HG03442 (cell line): ENCODE measurements around the gene NOTCH1.
"Not testable (repeated sequence)": the region's sequence is repeated elsewhere in the genome, so short reads cannot be mapped to it uniquely, and the experiment has no call there.

ENCODE experiments used
- ATAC-seq: cut with Tn5 transposase; IDR thresholded peaks from one replicate; pipeline ENCODE4 v1.9.1; 2021; ENCODE audit warnings: mild to moderate bottlenecking, moderate library complexity; ENCODE audit not compliant: unreplicated experiment

NOTCH1 gene

DNA sequence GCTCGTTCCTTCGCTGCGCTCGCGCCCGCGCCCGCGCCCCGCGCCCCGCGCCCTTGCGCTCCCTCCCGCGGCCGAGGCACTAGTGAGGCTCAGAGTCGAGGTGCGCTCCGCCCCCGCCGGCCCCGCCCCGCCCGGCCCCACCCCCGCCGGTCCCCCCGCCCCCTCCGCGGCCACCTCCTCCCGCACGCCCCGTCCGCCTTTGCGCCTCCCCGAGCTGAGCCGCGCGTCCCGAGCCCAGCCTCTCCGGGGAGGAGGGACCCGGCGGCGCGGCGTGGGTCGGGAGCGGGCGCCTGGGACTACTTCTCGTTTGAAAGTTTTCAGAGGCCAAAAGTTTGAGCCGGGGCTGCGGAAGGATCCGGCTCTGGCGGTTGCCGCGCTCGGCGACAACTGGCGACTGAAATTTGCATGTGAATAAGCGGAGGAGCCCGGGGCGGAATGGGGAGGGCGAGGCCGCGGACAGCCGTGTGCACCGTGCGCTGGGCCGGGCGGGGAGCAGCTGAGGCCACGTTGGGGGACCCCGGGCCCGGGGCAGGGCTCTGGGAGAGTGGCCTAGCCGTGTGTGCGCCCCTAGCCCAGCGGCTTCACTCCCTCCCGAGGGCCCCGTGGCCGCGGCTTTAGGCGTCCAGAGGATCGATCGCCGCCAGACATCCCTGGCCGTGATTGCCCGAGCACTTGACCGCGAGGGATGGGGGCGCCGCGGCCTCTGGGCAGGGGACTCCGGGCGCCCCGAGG, at the start of gene NOTCH1:
NOTCH1 (minus strand) TSS at position 84 of the 732 bp plus-strand sequence. CDS start 262 bp downstream, outside the sequence.
- ATAC-seq: peak; percentile 64

DNA sequence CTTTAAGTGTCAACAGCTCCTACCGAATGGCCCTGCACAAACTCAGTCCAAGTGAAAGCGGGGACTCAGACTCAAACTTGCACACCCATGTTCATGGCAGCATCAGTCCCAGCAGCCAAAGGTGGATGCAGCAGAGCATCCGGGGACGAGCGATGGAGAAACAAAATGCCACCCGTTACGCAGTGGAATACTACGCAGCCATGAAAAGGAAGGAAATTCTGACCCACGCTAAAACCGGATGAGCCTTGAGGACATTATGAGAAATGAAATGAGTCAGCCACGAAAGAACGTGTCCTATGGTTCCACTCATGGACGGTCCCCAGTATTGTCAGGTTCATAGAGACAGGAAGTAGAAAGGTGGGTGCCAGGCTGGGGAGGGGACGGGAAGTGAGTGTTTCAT, 48.6 kb upstream of the NOTCH1 start:
- ATAC-seq: no peak

DNA sequence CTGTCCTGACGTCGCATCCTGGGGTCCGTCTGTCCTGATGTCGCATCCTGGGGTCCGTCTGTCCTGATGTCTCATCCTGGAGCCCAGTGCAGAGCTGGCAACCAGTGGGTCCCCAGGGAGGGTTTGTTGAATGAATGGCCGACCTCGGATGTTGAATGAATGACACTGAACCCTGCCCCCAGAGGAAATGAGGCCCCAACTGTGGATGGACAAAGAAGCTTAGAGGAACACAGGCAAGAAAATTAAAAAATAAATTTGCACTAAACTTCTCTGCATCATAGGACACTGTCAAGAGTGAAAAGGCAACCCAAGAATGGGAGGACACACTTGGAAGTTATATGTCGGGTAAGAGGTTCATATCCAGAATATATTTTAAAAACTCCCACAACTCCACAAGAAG, 47.7 kb upstream of the NOTCH1 start:
- ATAC-seq: no peak

DNA sequence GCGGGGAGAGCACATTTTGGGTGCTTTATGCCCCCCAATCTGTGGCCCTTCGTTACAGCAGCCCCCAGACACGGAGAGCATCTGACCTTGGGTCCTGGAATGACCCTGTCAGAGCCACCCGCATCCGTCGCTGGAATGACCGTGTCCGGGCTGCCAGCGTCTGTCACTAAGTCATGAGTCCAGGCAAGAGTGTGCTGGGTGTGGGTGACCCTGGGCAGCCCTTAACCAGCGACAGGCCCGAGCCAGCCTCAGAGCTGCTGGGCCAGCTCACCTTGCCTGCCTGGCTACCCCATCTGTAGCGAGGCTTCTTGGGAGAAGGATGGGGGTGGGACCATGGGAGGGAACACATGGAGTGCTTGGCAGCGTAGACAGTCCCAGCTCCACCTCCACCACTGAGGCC, 46.8 kb upstream of the NOTCH1 start:
- ATAC-seq: no peak

DNA sequence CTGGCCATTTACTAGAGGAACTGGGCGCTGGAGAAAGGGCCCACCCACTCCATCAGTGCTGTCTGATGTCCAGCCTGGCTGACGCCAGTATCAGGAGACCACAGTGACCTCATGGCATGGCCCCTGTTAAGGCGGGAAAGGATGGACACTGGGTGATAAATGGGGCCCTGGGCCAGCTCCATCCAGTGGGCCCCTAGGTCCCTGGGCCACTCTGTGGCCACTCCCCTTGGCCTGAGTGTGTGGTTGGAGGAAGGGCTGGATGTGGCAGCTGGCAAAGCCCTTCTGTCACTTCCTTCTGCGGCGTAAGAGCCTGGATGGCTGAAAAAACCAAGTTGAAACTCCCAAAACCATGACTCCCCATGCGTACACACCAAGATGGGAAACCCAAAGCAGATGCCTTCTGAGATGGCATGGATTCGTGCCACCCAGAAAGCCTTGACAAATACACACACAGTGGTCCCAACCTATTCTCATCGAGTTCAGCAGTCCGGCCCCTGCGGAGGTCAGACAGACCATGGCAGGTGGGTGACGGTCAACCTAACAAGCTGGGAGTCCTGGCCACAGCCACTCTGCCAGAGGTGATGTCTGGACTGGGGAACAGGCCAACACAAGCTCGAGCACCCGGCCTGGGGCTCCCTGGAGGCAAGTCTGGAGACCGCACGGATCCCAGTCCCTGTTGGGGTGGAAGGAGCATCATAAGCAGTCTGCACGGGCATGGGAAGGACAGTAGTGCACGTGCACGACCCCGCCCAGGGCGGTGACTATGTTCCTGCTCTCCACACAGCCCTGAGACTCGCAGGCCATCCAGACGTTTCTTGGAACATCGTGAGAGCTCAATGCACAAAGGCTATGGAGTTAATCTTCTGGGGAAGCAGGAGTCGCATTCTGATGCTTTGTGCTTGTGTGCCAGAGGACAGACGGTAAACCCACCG, 45.2 kb upstream of the NOTCH1 start:
- ATAC-seq: no peak

DNA sequence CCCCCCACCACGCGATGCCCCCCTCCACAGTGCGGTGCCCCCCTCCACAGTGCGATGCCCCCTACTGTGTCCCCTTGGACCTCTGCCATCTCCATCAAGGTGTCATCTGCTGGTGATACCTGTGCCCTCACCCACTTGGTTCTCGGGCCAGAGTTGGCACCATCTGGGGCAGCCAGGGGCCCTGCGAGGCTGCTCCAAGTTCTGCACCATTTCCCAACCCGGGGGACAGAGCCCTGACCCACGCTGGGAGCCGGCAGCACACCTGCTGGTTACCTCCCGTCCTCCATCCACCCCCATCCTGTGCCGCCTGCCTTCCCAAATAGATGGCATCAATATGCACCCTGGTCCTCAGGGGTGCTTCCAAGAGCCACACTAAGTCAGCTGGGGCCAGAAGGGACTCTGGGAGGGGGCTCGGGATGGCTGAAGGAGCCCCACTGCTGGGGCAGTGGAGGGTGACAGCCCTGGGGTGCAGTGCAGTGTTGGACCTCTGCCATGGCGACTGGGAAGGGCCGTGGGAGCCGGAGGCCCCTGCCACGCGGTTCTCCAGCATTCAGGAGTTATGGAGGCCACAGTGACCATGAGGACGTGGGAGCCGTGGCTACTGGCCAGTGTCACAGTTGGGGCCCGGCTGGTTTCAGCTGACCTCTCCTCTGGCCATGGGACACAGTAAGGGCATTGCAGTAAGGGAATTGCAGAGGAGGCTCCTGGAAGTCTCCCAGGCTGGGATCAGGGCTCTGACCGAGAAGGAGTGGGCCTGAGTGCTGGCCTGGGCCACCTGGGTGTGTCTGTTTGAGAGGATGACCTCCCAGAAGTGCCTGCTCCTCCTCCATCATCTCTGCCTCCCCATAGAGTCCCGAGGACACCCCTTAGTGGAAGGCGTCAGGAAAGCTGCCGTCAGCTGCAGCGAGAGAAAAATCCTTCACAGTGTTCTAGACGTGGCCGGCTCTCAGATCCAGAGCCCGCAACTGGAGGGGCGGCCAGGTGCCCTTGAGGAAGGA, 44.2 kb upstream of the NOTCH1 start:
- ATAC-seq: no peak

DNA sequence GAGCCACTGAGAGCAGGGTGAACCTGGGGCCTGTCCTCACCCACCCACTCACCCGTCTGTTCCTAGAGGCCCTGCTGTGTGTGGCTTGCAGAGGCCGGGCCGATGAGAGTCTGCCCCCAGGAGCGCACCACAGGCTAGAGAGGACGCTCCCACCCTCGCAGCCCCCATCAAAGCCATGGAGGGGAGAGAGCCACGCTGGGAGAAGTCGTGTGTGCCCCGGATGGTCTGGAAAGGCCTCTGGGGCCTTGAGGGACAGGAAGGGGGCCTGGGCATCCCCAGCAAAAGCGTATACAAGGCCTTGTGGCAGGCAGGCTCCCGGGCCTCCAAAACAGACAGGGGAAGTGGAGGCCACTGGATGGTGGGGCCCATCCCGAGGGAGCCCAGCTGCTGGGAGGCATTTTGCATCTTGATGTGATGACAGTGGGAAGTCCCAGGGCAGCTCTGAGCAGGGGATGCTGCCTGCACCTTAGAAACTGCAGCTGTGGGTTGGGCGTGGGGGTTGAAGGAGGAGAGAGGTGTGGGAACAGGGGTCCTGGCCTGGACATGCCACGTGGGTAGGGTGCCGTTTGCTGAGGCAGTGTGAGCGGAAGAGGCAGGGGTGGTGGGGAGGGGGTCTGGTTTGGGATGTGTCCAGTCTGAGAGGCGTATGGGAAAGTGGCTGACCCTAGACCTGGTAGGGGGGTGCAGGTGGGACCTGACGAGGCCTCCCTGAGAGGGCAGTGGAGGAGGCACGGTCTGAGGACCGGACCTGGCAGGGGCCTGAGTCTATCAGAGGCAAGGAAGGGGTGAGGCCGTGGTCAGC, 43.0 kb upstream of the NOTCH1 start:
- ATAC-seq: no peak

DNA sequence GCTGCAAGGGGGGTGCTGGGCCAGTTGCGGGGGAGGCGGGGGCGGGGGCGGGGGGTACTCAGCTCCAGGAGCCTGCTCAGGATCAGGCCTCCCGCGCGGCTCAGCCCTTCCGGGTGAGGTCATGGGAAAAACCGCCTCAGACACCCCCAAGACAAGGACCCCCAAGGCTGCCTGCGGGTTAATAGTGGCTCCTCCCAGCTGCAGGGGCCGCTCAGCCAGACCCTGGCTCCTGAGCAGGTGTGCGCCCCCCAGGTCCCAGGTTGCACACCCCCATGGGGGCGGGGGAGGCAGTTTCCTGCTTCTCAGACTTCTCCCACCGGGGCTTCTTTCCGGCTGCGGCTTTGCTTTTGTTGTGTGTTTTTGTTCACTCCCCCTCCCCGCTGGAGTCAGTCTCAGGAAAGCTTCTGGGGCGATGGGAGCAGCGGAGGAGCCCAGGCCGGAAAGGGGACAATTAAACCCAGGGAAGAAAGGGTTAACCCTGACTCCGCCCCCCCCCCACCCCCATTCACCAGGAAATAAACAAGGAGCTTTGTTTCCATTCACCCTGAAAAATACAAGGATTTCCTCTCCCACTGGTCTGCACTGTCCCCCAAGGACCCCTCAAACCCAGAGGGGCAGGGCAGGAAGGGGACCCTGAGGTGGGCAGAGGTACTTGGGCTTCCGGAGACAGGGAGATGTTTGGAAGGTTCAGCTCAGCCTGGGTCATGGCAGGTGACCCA, 42.3 kb upstream of the NOTCH1 start:
- no peak for ATAC-seq

DNA sequence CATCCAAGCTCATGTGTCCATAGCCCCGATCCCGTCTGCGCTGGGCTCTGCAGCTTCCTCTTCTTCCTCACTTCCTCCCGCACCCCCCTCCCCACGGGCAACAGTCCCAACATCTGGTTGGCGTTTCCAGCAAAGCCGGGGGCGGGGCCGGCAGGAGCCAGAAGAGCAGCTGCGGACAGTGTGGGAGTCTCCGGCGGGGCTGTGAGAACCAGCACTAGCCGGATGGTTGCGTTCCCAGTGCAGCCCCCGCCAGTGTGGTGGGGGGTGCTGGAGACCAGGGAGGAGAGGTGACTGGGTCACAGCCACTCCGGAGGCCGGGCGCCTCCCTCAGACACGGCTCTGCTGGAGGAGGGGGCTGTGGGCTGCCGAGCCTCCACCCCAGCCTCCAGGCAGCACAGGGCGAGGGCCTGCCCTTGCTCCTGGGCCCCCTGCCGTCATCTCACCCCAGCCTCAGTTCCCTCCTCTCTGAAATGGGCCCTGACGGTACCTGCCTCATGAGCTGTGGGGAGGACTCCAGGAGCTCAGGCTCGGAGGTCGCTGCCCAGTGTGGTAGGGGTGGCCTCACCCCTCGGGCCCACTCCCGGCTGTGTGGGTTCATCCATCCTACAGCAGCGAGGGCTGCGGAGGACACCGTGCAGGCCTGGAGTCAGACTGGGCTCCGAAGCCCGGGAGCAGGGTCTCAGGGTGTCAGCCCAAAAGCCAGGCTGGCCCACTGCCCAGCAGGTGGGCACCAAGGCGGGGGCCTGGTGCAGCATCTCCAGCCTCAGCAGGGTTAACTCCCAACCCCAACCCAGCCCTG, 41.5 kb upstream of the NOTCH1 start:
- ATAC-seq: no peak

DNA sequence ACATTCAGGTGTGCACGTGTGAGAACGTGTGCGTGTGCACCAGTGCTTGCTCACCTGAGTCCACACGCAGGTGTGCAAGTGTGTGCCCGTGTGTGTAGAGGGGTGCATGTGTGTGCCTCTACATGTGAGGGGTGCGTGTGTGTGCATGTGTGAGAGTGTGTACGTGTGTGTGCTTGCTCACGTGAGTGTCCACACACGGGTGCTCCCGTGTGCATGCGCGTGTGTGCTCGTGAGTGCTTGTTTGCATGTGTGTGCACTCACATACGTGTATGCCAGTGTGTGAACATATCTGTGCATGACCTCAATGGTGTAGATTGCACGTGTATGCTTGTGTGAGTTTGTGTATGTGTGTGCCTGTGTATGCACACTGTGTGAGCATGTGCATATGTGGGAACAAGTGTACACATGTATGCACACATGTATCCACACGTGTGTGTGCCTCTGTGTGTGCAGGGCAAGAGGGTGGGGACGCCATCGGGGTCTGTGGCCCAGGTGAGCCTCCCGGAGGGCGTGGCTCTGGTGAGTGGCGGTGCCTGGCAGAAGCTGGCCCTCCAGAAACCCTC, 40.6 kb upstream of the NOTCH1 start:
- ATAC-seq: no peak

DNA sequence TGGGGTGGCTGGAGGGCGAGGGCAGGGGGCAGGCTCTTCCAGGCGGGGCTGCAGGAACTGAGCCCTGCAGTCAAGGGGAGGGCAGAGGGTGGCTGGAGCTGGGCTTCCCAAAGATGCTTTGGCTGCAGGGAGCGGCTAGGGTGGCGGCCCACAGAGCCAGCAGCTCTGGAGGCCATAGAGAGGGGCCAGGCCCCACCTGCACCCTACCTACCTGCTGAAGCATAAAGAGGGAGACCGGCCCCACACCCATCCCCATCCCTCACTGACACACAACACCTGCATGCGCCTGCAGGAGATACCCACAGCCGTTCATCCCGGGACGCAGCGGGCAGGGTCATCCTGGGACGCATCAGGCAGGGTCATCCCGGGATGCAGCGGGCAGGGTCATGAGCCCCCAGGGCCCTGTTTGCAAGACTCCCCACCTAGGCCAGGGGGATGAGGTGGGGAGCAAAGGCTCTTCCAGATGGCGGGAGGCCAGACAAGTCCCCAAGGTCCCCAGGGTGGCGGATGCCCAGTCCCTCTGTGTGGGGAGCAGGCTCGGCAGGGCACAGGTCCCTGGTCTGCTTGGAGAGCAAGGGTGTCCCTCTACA, 39.8 kb upstream of the NOTCH1 start:
- ATAC-seq: no peak

DNA sequence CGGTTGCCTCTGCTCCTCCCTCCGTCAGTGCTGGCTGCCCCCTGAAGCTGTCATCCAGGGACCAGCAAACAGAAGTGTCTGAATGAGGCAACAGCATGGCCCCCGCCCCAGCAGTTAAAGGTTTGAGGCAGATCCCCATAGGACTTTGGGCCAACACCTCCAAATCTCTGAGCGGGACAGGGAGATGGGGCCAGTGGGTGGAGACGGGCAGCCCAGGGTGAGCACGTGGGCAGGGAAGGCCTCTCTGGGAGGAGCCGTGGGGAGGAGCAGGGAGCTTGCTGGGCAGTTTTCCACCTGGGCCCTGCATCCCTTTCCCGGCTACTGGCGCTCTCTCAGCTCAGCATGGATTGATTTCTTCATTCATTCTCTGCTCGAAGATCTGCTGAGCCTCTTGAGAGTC, 39.1 kb upstream of the NOTCH1 start:
- no peak for ATAC-seq

DNA sequence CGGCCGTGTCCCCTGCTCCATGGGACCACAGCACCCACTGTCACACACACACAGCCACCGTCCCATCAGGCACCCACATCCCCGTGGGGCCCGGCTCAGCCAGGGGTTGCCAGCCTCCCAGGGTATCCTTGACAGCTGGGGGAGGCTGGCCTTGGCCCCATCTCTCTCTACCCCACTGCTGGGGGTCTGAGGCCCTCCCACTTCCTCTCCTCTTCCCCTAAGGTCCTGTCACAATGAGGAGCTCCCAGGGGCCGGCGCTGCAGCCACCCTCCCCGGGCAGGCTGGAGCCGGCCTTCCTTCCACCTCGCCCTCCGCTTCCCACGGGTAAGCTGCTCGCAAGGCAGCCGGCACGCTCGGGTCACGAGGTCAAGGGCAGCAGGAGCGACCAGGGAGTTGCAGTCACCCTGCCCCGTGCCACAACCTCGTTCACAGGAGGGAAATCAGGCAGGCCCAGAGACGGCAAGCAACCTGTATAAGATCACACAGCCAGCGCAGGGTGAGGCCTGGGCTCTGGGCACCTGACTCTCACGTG, 38.6 kb upstream of the NOTCH1 start:
- no peak for ATAC-seq

DNA sequence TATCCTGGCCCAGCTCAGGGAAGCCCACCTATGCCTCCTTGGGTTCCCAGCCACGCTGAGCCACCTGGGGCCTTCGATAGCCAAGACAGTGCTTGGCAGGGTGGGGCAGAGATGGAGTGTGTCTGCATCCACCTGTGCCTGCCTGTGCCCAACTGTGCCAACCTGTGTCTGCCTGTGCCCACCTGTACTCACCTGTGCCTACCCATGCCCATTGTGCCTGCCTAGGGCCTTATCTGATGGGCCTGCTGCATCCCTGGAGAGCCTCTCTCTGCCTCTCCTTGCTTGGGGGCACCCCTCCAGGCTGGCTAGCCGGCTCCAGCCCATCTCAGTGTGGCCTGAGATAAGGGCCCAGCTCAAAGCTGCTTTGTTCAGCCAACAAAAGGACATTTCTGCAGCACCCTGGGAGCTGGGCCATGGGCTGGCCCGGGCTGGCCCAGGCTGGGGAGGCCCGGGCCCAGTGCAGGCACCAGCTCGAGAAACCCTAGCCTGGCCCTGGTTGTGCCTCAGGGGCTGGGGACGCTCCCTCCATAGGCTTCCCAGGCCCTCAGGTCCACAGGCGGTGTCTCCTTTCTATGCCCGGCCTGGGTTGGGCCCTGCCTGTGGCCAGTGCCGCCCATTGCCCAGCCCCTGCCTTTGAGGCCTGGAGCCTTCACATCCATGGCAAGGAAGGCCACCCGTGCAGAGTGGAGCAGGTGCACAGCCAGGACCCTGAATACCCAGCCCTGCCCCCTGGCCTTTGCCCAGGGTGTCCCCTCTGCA, 37.3 kb upstream of the NOTCH1 start:
- no peak for ATAC-seq

DNA sequence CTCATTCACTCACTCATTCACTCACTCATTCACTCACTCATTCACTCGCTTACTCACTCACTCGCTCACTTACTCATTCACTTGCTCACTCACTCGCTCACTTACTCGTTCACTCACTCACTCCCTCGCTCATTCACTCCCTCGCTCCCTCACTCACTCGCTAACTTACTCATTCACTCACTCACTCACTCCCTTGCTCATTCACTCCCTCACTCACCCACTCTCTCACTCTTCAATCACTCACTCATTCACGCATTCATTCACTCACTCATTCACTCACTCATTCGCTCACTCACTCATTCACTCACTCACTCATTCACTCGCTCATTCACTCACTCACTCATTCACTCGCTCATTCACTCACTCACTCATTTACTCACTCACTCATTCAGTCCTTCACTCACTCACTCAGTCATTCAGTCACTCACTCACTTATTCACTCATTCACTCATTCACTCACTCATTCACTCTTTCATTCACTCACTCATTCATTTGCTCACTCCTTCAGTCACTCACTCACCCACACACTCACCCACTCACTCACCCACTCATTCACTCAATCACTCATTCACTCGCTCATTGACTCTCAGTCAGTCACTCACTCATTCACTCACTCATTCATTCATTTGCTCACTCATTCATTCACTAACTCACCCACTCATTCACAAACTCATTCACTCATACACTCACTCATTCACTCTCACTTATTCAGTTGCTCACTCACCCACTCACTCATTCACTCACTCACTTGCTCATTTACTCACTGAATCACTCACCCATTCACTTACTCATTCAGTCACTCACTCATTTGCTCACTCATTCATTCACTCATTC, 36.0 kb upstream of the NOTCH1 start:
- ATAC-seq: no peak

DNA sequence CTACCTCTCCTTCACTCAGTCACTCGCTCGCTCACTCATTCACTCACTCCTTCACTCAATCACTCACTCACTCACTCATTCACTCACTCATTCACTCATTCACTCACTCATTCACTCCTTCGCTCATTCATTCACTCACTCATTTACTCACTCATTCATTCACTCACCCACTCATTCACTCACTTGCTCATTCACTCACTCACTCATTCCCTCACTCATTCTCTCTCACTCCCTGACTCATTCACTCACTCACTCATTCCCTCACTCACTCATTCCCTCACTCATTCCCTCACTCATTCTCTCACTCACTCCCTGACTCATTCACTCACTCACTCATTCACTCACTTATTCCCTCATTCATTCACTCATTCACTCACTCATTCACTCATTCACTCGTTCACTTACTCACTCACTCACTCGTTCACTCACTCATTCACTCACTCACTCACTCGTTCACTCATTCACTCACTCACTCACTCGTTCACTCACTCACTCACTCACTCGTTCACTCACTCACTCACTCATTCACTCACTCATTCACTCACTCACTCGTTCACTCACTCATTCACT, 33.9 kb upstream of the NOTCH1 start:
- not testable (repeated sequence) for ATAC-seq
